ENCODE data around the gene SLC6A9. TPM values are rescaled to one million over a fixed set of nuclear protein-coding genes. Genes with fewer than 3 reads are reported as not detected.

The SLC6A9 gene
- total RNA-seq, 2 experiments from 2014 or later = 8.2 to 21.8 TPM

DNA sequence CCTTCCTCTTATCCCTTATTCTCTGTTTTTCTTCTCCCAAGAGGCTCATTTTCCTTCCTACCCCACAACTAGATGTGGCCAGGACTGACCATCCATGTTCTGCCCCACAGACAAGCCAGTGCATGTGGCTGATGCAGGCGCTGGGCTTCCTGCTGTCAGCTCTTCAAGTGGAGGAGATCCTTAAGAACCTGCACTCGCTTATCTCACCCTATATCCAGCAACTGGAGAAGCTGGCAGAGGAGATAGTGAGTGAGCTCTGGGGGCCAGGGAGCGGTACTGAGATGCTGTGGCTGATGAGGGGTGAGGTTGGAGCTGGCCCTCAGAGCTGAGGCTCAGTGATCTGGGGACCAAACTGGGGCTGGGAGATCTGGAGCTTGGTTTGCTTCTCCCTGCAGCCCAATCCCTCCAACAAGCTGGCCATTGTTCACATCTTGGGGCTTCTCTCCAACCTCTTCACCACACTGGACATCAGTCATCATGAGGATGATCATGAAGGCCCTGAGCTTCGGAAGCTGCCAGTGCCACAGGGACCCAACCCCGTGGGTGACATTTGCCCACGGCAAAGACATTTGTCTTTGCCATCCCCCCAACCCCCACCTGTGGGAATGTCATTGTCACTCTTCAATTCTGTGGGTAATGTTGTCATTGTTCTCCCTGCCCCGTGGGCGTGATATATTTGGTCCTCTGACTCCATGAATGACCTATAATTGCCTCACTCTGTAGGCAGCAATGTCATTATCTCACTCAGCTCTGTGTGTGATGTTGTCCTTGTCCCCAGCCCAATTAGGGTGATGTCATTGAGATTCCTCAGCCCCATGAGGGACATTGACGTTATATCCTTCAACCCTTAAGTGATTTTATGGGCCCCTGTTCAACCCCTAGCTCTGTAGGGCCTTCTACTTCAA, 72.7 kb downstream of the SLC6A9 start:
- no peaks in the 10 kb centered on the region for H3K9me3 ChIP-seq (ENCODE audit: low read length)
- no peak overlapping the region for H2AFZ ChIP-seq (ENCODE audit: low read length)
- no peak overlapping the region for H3K4me2 ChIP-seq (ENCODE audit: low read length)
- TF ChIP-seq EZH2phosphoT487 (IDR thresholded peaks at IDR 0.05; ENCODE audit: borderline replicate concordance, low read depth, low read length) = no peak
- TF ChIP-seq, protein P1, sequence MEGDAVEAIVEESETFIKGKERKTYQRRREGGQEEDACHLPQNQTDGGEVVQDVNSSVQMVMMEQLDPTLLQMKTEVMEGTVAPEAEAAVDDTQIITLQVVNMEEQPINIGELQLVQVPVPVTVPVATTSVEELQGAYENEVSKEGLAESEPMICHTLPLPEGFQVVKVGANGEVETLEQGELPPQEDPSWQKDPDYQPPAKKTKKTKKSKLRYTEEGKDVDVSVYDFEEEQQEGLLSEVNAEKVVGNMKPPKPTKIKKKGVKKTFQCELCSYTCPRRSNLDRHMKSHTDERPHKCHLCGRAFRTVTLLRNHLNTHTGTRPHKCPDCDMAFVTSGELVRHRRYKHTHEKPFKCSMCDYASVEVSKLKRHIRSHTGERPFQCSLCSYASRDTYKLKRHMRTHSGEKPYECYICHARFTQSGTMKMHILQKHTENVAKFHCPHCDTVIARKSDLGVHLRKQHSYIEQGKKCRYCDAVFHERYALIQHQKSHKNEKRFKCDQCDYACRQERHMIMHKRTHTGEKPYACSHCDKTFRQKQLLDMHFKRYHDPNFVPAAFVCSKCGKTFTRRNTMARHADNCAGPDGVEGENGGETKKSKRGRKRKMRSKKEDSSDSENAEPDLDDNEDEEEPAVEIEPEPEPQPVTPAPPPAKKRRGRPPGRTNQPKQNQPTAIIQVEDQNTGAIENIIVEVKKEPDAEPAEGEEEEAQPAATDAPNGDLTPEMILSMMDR (conservative IDR thresholded peaks at IDR 0.05; ENCODE audit: low read length) = no peak
- peaks cover 29% of the 10 kb centered on the region; the same call in 1 of the 2 replicates for H3K36me3 ChIP-seq (ENCODE audit: insufficient read depth, low read length)
- POLR2A ChIA-PET = interaction anchor here (1.1 kb wide), 1 partner anchor 11 kb away, joined by 3 read pairs; no protein-coding TSS in a partner anchor
- no peak overlapping the region for H3K4me3 ChIP-seq (ENCODE audit: low read depth, low read length, poor library complexity, severe bottlenecking)
- peaks cover 4% of the 10 kb centered on the region for H4K20me1 ChIP-seq (ENCODE audit: insufficient read depth, low read length)
- no peaks in the 10 kb centered on the region for H3K4me1 ChIP-seq (ENCODE audit: insufficient read depth, low read length, poor library complexity, severe bottlenecking)
- no peaks in the 10 kb centered on the region for H3K79me2 ChIP-seq (ENCODE audit: insufficient read depth, low read depth, low read length)
- H3K27ac ChIP-seq (ENCODE audit: low read depth, low read length, poor library complexity, severe bottlenecking) = no peak overlapping the region
- DNase-seq (ENCODE audit: low spot score) = no peak
- intact Hi-C loops (cut with micrococcal nuclease; ENCODE audit: unreplicated experiment) = no loop called here
- BruUV-seq (replicated peaks) = no TSS peak
- H3K9me2 ChIP-seq (ENCODE audit: insufficient read depth, low read length) = no peaks in the 10 kb centered on the region
- CTCF ChIA-PET (ENCODE audit: unreplicated experiment) = interaction anchor here (0.6 to 1.2 kb wide), 2 partner anchors 23 to 62 kb away, joined by 3 read pairs; no protein-coding TSS in a partner anchor

DNA sequence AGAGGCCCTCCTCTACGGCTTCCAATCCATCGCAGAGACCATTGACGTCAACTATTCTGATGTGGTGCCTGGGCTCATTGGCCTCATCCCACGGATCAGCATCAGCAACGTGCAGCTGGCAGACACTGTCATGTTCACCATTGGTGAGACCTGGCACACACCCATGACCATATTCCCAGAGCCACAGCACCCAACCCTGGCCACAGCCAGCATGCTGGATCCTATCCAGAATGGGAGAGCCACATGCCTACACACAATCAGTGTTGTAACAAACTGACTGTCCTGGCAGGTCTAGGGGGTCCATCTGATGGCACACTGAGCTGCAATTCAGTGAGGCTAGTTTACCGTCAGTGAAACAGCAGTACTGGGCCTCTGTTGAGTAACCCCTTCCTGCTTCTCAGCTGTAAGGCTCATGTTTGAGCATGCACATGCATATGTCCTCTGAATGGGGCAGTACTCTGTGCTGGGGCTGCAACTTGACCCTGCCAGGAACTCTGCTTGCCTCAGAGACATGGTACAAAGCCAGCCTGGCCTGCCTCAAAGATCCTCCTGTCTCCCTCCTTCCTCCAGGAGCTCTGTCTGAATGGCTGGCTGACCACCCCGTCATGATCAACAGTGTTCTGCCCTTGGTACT, 73.7 kb downstream of the SLC6A9 start:
- H3K4me3 ChIP-seq (ENCODE audit: low read depth, low read length, poor library complexity, severe bottlenecking) = no peak overlapping the region
- BruUV-seq (replicated peaks) = no TSS peak
- peaks cover 29% of the 10 kb centered on the region; the same call in 1 of the 2 replicates for H3K36me3 ChIP-seq (ENCODE audit: insufficient read depth, low read length)
- intact Hi-C loops (cut with micrococcal nuclease; ENCODE audit: unreplicated experiment) = no loop called here
- H3K9me3 ChIP-seq (ENCODE audit: low read length) = no peaks in the 10 kb centered on the region
- POLR2A ChIA-PET = no interaction called here
- no peak for DNase-seq (ENCODE audit: low spot score)
- H3K27ac ChIP-seq (ENCODE audit: low read depth, low read length, poor library complexity, severe bottlenecking) = no peak overlapping the region
- H3K4me1 ChIP-seq (ENCODE audit: insufficient read depth, low read length, poor library complexity, severe bottlenecking) = no peaks in the 10 kb centered on the region
- H3K79me2 ChIP-seq (ENCODE audit: insufficient read depth, low read depth, low read length) = no peaks in the 10 kb centered on the region
- H4K20me1 ChIP-seq (ENCODE audit: insufficient read depth, low read length) = peaks cover 4% of the 10 kb centered on the region
- H3K4me2 ChIP-seq (ENCODE audit: low read length) = no peak overlapping the region
- no peaks in the 10 kb centered on the region for H3K9me2 ChIP-seq (ENCODE audit: insufficient read depth, low read length)
- no peak overlapping the region for H2AFZ ChIP-seq (ENCODE audit: low read length)
- TF ChIP-seq, protein P1 (conservative IDR thresholded peaks at IDR 0.05; ENCODE audit: low read length) = no peak
- no peak for TF ChIP-seq EZH2phosphoT487 (IDR thresholded peaks at IDR 0.05; ENCODE audit: borderline replicate concordance, low read depth, low read length)
- CTCF ChIA-PET (ENCODE audit: unreplicated experiment) = interaction anchor here (1.2 kb wide), 1 partner anchor 22 kb away, joined by 3 read pairs; no protein-coding TSS in a partner anchor
